CD4-positive, alpha-beta memory T cell (primary cell): Measurements from ENCODE around the gene NKD1. TPM values are rescaled to one million over a fixed set of nuclear protein-coding genes. Genes with fewer than 3 reads are reported as not detected.
A peak's percentile ranks its signal among the peaks of the same experiment; 100 is the strongest.

Source experiments
- CTCF ChIA-PET: fragments of 350-600 bp; sonication (Branson Sonifier 250); formaldehyde crosslinking; loops from one replicate; lab custom pipeline; 2021; ENCODE audit warnings: inconsistent platforms; ENCODE audit not compliant: partially characterized antibody; lab: Charles Lee
- POLR2A ChIA-PET: fragments of 350-600 bp; sonication (Branson Sonifier 250); formaldehyde crosslinking; loops from one replicate; lab custom pipeline; 2021; ENCODE audit not compliant: partially characterized antibody; lab: Charles Lee
- DNase-seq, 5 donors: peaks; one replicate each; pipeline versions ENCODE4 v3.0.0 to v3.0.0-alpha.2; 2020 to 2022; ENCODE audit warnings: mixed read lengths in 1 of 5
- H3K27ac ChIP-seq: one replicate; pipeline ENCODE4 v1.7.0; 2013; ENCODE audit warnings: low read depth, low read length
- H3K27me3 ChIP-seq: 2 replicates; pipeline ENCODE4 v1.7.0; 2013; ENCODE audit warnings: mild to moderate bottlenecking, low read length, moderate library complexity; ENCODE audit not compliant: insufficient read depth
- H3K36me3 ChIP-seq: 2 replicates; pipeline ENCODE4 v1.7.0; 2013; ENCODE audit warnings: mild to moderate bottlenecking, low read length, moderate library complexity; ENCODE audit not compliant: insufficient read depth
- H3K4me1 ChIP-seq: 2 replicates; pipeline ENCODE4 v1.7.0; 2013; ENCODE audit warnings: mild to moderate bottlenecking, low read length, moderate library complexity; ENCODE audit not compliant: insufficient read depth
- H3K4me3 ChIP-seq, 2 donors: one replicate each; pipeline ENCODE4 v1.7.0; 2013; ENCODE audit warnings: low read length in 2 of 2, mild to moderate bottlenecking in 1 of 2
- H3K9me3 ChIP-seq, 2 donors: one replicate each; pipeline ENCODE4 v1.7.0; 2013; ENCODE audit warnings: low read length in 2 of 2, control low read depth in 1 of 2; ENCODE audit not compliant: control insufficient read depth in 1 of 2
- H3K27ac Mint-ChIP-seq, 7 donors: one replicate each; pipeline ENCODE4 v1.8.0; 2020 to 2021; ENCODE audit warnings: mixed read lengths in 7 of 7, mild to moderate bottlenecking in 6 of 7, inconsistent platforms in 3 of 7, moderate library complexity in 3 of 7
- H3K27me3 Mint-ChIP-seq, 2 donors: one replicate each; pipeline ENCODE4 v1.8.0; 2020 to 2021; ENCODE audit warnings: mixed read lengths in 2 of 2
- H3K36me3 Mint-ChIP-seq, 2 donors: one replicate each; pipeline ENCODE4 v1.8.0; 2020 to 2021; ENCODE audit warnings: mixed read lengths in 2 of 2, inconsistent platforms in 1 of 2, mild to moderate bottlenecking in 1 of 2
- H3K4me1 Mint-ChIP-seq, 4 donors: one replicate each; pipeline ENCODE4 v1.8.0; 2020 to 2021; ENCODE audit warnings: mixed read lengths in 4 of 4, mild to moderate bottlenecking in 1 of 4
- H3K4me3 Mint-ChIP-seq, 8 donors: one replicate each; pipeline ENCODE4 v1.8.0; 2020 to 2021; ENCODE audit warnings: mixed read lengths in 8 of 8, mild to moderate bottlenecking in 7 of 8, moderate library complexity in 6 of 8, inconsistent platforms in 3 of 8
- H3K9me3 Mint-ChIP-seq, 8 donors: one replicate each; pipeline ENCODE4 v1.8.0; 2020 to 2021; ENCODE audit warnings: mixed read lengths in 8 of 8, mild to moderate bottlenecking in 5 of 8, inconsistent platforms in 3 of 8, moderate library complexity in 1 of 8
- intact Hi-C: fragments of 100-400 bp; cut with micrococcal nuclease; formaldehyde crosslinking; loops from one replicate; pipeline ENCODE4 v1.15.1; 2023
- polyA plus RNA-seq, 2 donors: library from polyadenylated mRNA; unstranded; fragments of 300-500 nt; fragmentation: Illumina TruSeq; gene quantifications; one replicate each; pipeline ENCODE4 v1.2.3, GENCODE V29; 2021
- total RNA-seq, 2 experiments: library from RNA; stranded (reverse); gene quantifications; one replicate each; pipeline ENCODE4 v1.2.3, GENCODE V29; 2021

NKD1 gene
- total and polyA plus RNA-seq, 4 experiments from 2014 or later: 0.48 to 4.6 (median 3.8) TPM; not detected in 1

- Mint-ChIP-seq H3K27ac (peak overlapping the region in 1 of 7 donors; percentile 13), H3K36me3 (peaks cover 3 to 5% of the 10 kb centered on the region in 2 donors), H3K4me1 (no peaks in the 10 kb centered on the region), H3K4me3 (no peak overlapping the region), H3K9me3 (peaks cover 5 to 26% (median 20%) of the 10 kb centered on the region in 8 donors), H3K27me3 (peaks cover 4 to 12% of the 10 kb centered on the region in 2 donors)
- POLR2A ChIA-PET: no interaction called here
- Histone ChIP-seq H3K36me3 (no peaks in the 10 kb centered on the region), H3K4me1 (no peaks in the 10 kb centered on the region), H3K4me3 (no peak overlapping the region), H3K9me3 (peaks cover 0 to 3% of the 10 kb centered on the region in 2 donors), H3K27ac (no peak overlapping the region), H3K27me3 (no peaks in the 10 kb centered on the region)
- no peak for DNase-seq
- intact Hi-C loops: no loop called here
- CTCF ChIA-PET: interaction anchor here (0.7 to 2.7 kb wide), 2 partner anchors 13 to 16 kb away, joined by 3 to 7 read pairs; no protein-coding TSS in a partner anchor
Measured at GRCh38 chr16:50526249-50526648, 21.9 kb upstream of the NKD1 start.

- peaks cover 5 to 26% (median 20%) of the 10 kb centered on the region in 8 donors for H3K9me3 Mint-ChIP-seq
- no peak for DNase-seq
Measured at GRCh38 chr16:50526796-50527195, 21.4 kb upstream of the NKD1 start.

GRCh38 chr16:50528820-50529219 is 19.4 kb upstream of the NKD1 start:
- Histone ChIP-seq H3K27ac (no peak overlapping the region), H3K27me3 (no peaks in the 10 kb centered on the region), H3K36me3 (no peaks in the 10 kb centered on the region), H3K4me3 (no peak overlapping the region), H3K9me3 (peaks cover 0 to 3% of the 10 kb centered on the region in 2 donors), H3K4me1 (no peaks in the 10 kb centered on the region)
- intact Hi-C loops: no loop called here
- Mint-ChIP-seq H3K36me3 (peaks cover 3 to 5% of the 10 kb centered on the region in 2 donors), H3K27me3 (peaks cover 4 to 10% of the 10 kb centered on the region in 2 donors), H3K9me3 (peaks cover 5 to 26% (median 20%) of the 10 kb centered on the region in 8 donors), H3K4me1 (no peaks in the 10 kb centered on the region), H3K27ac (no peak overlapping the region), H3K4me3 (no peak overlapping the region)
- no peak for DNase-seq
- CTCF ChIA-PET: no interaction called here
- POLR2A ChIA-PET: no interaction called here

More at GRCh38 chr16:50526796-50527195, 21.4 kb upstream of the NKD1 start:
- Mint-ChIP-seq H3K36me3 (peaks cover 3 to 5% of the 10 kb centered on the region in 2 donors), H3K4me1 (no peaks in the 10 kb centered on the region), H3K4me3 (no peak overlapping the region), H3K27me3 (peaks cover 4 to 11% of the 10 kb centered on the region in 2 donors), H3K27ac (peak overlapping the region in 1 of 7 donors; percentile 13)
- H3K4me1 ChIP-seq: no peaks in the 10 kb centered on the region
- ChIA-PET POLR2A (no interaction called here), CTCF (interaction anchor here (0.7 to 2.7 kb wide), 2 partner anchors 13 to 16 kb away, joined by 3 to 7 read pairs; no protein-coding TSS in a partner anchor)
- H3K27ac ChIP-seq: no peak overlapping the region
- no peaks in the 10 kb centered on the region for H3K36me3 ChIP-seq
- H3K9me3 ChIP-seq: peaks cover 0 to 3% of the 10 kb centered on the region in 2 donors
- no peak overlapping the region for H3K4me3 ChIP-seq
- intact Hi-C loops: no loop called here
- H3K27me3 ChIP-seq: no peaks in the 10 kb centered on the region

- H3K27me3 Mint-ChIP-seq: peaks cover 4 to 7% of the 10 kb centered on the region in 2 donors
- H3K27ac Mint-ChIP-seq: no peak overlapping the region
- Histone ChIP-seq H3K9me3 (peaks cover 0 to 3% of the 10 kb centered on the region in 2 donors), H3K27me3 (no peaks in the 10 kb centered on the region), H3K4me1 (no peaks in the 10 kb centered on the region), H3K4me3 (no peak overlapping the region), H3K27ac (no peak overlapping the region), H3K36me3 (no peaks in the 10 kb centered on the region)
- intact Hi-C loops: no loop called here
- H3K4me3 Mint-ChIP-seq: no peak overlapping the region
- peaks cover 3 to 5% of the 10 kb centered on the region in 2 donors for H3K36me3 Mint-ChIP-seq
- no peak for DNase-seq
- H3K4me1 Mint-ChIP-seq: no peaks in the 10 kb centered on the region
- H3K9me3 Mint-ChIP-seq: peaks cover 5 to 26% (median 20%) of the 10 kb centered on the region in 8 donors
- ChIA-PET CTCF (no interaction called here), POLR2A (no interaction called here)
Measured at GRCh38 chr16:50529334-50529733, 18.9 kb upstream of the NKD1 start.

- POLR2A ChIA-PET: no interaction called here
- intact Hi-C loops: no loop called here
Measured at GRCh38 chr16:50530277-50531236, 17.6 kb upstream of the NKD1 start.

GRCh38 chr16:50531359-50531758 is 16.8 kb upstream of the NKD1 start:
- POLR2A ChIA-PET: interaction anchor here (0.5 to 1.4 kb wide), 2 partner anchors 14 to 357 kb away, joined by 4 to 5 read pairs; no protein-coding TSS in a partner anchor

More at GRCh38 chr16:50530277-50531236, 17.6 kb upstream of the NKD1 start:
- CTCF ChIA-PET: interaction anchor here (1.1 to 1.2 kb wide), 2 partner anchors 135 to 137 kb away, joined by 3 read pairs; no protein-coding TSS in a partner anchor
- H3K4me3 Mint-ChIP-seq: no peak overlapping the region
- no peaks in the 10 kb centered on the region for H3K36me3 ChIP-seq
- H3K9me3 Mint-ChIP-seq: peaks cover 5 to 26% (median 20%) of the 10 kb centered on the region in 8 donors
- no peak for DNase-seq
- H3K27ac ChIP-seq: no peak overlapping the region
- H3K9me3 ChIP-seq: peaks cover 0 to 3% of the 10 kb centered on the region in 2 donors
- H3K4me1 Mint-ChIP-seq: no peaks in the 10 kb centered on the region
- H3K27ac Mint-ChIP-seq: no peak overlapping the region
- no peaks in the 10 kb centered on the region for H3K27me3 ChIP-seq
- no peak overlapping the region for H3K4me3 ChIP-seq
- peaks cover 2 to 7% of the 10 kb centered on the region in 2 donors for H3K27me3 Mint-ChIP-seq
- H3K36me3 Mint-ChIP-seq: peaks cover 3 to 5% of the 10 kb centered on the region in 2 donors
- no peaks in the 10 kb centered on the region for H3K4me1 ChIP-seq

More at GRCh38 chr16:50531359-50531758, 16.8 kb upstream of the NKD1 start:
- Histone ChIP-seq H3K4me3 (no peak overlapping the region), H3K9me3 (peaks cover 0 to 3% of the 10 kb centered on the region in 2 donors), H3K27me3 (no peaks in the 10 kb centered on the region), H3K27ac (no peak overlapping the region), H3K36me3 (no peaks in the 10 kb centered on the region), H3K4me1 (no peaks in the 10 kb centered on the region)
- peaks cover 2 to 6% of the 10 kb centered on the region in 2 donors for H3K27me3 Mint-ChIP-seq
- no peak for DNase-seq
- H3K4me1 Mint-ChIP-seq: no peaks in the 10 kb centered on the region
- CTCF ChIA-PET: interaction anchor here (1.1 kb wide), 1 partner anchor 136 kb away, joined by 3 read pairs; no protein-coding TSS in a partner anchor
- peak overlapping the region in 1 of 7 donors; percentile 67 for H3K27ac Mint-ChIP-seq
- intact Hi-C loops: no loop called here
- H3K9me3 Mint-ChIP-seq: peaks cover 5 to 26% (median 20%) of the 10 kb centered on the region in 8 donors
- H3K4me3 Mint-ChIP-seq: no peak overlapping the region
- H3K36me3 Mint-ChIP-seq: peaks cover 3 to 5% of the 10 kb centered on the region in 2 donors
